ENCODE measurements around the gene AKIRIN2. TPM values are rescaled to one million over a fixed set of nuclear protein-coding genes. Genes with fewer than 3 reads are reported as not detected.
"Not testable (repeated sequence)": the region's sequence is repeated elsewhere in the genome, so short reads cannot be mapped to it uniquely, and the experiment has no call there.

AKIRIN2 gene
- total RNA-seq, 1 donor from 2014 or later: 40.0 TPM

GRCh38 chr6:87716928-87717614 lies 15.0 kb upstream of the AKIRIN2 start:
- no peak for DNase-seq (ENCODE audit: low spot score)
- no peak for TF ChIP-seq CTCF (IDR thresholded peaks at IDR 0.05)
- Mint-ChIP-seq H3K9me3 (ENCODE audit: low read depth) (no peaks in the 10 kb centered on the region), H3K27ac (ENCODE audit: unreplicated experiment) (peak overlapping the region; percentile 49), H3K4me1 (ENCODE audit: low read depth) (peaks cover 14% of the 10 kb centered on the region), H3K36me3 (ENCODE audit: low read depth) (no peaks in the 10 kb centered on the region), H3K4me3 (ENCODE audit: unreplicated experiment) (no peak overlapping the region), H3K27me3 (ENCODE audit: low read depth) (no peaks in the 10 kb centered on the region)

GRCh38 chr6:87714093-87714842 lies 12.2 kb upstream of the AKIRIN2 start:
- no peaks in the 10 kb centered on the region for H3K27me3 Mint-ChIP-seq (ENCODE audit: low read depth)
- no peak for TF ChIP-seq CTCF (IDR thresholded peaks at IDR 0.05)
- peak overlapping the region; percentile 52 for H3K27ac Mint-ChIP-seq (ENCODE audit: unreplicated experiment)
- no peaks in the 10 kb centered on the region for H3K36me3 Mint-ChIP-seq (ENCODE audit: low read depth)
- DNase-seq (ENCODE audit: low spot score): no peak
- H3K4me3 Mint-ChIP-seq (ENCODE audit: unreplicated experiment): no peak overlapping the region
- peaks cover 14% of the 10 kb centered on the region for H3K4me1 Mint-ChIP-seq (ENCODE audit: low read depth)
- H3K9me3 Mint-ChIP-seq (ENCODE audit: low read depth): no peaks in the 10 kb centered on the region

GRCh38 chr6:87712713-87713112 lies 10.7 kb upstream of the AKIRIN2 start:
- H3K27ac Mint-ChIP-seq (ENCODE audit: unreplicated experiment); DNase-seq (ENCODE audit: low spot score); H3K36me3 Mint-ChIP-seq (ENCODE audit: low read depth); H3K27me3 Mint-ChIP-seq (ENCODE audit: low read depth); H3K4me3 Mint-ChIP-seq (ENCODE audit: unreplicated experiment); H3K9me3 Mint-ChIP-seq (ENCODE audit: low read depth): not testable (repeated sequence)
- H3K4me1 Mint-ChIP-seq (ENCODE audit: low read depth): peaks cover 14% of the 10 kb centered on the region

- Mint-ChIP-seq H3K27ac (ENCODE audit: unreplicated experiment) (no peak overlapping the region), H3K9me3 (ENCODE audit: low read depth) (no peaks in the 10 kb centered on the region), H3K27me3 (ENCODE audit: low read depth) (no peaks in the 10 kb centered on the region), H3K36me3 (ENCODE audit: low read depth) (no peaks in the 10 kb centered on the region), H3K4me1 (ENCODE audit: low read depth) (peaks cover 26% of the 10 kb centered on the region), H3K4me3 (ENCODE audit: unreplicated experiment) (no peak overlapping the region)
- no peak for TF ChIP-seq CTCF (IDR thresholded peaks at IDR 0.05)
- DNase-seq (ENCODE audit: low spot score): no peak
These were observed 8.1 kb upstream of the AKIRIN2 start for GRCh38 chr6:87710090-87710489.

GRCh38 chr6:87708581-87709427 lies 6.8 kb upstream of the AKIRIN2 start:
- H3K27me3 Mint-ChIP-seq (ENCODE audit: low read depth); DNase-seq (ENCODE audit: low spot score); H3K9me3 Mint-ChIP-seq (ENCODE audit: low read depth); H3K4me3 Mint-ChIP-seq (ENCODE audit: unreplicated experiment); H3K27ac Mint-ChIP-seq (ENCODE audit: unreplicated experiment); H3K36me3 Mint-ChIP-seq (ENCODE audit: low read depth): not testable (repeated sequence)
- H3K4me1 Mint-ChIP-seq (ENCODE audit: low read depth): peaks cover 20% of the 10 kb centered on the region
